Stimulated activated CD8-positive, alpha-beta memory T cell treated with anti-CD3 and anti-CD28 coated beads, Interleukin-7, amount 100 ng/mL, for 4 hours (primary cell): ENCODE data around the gene CDX1.

Experiments
- DNase-seq, 2 donors: peaks; one replicate each; pipeline ENCODE4 v3.0.0-alpha.2; 2020; ENCODE audit warnings: low read depth in 2 of 2

Gene CDX1

GRCh38 chr5:150163035-150163434 lies 3.5 kb upstream of the CDX1 start:
- no peak for DNase-seq

GRCh38 chr5:150163547-150164059 lies 3.0 kb upstream of the CDX1 start:
- no peak for DNase-seq

- DNase-seq = no peak
Measured at GRCh38 chr5:150164211-150164980, 2.2 kb upstream of the CDX1 start.

GRCh38 chr5:150166037-150166649 lies 435 bp upstream of the CDX1 start:
- DNase-seq = no peak

GRCh38 chr5:150167512-150167850 lies 903 bp downstream of the CDX1 start:
- DNase-seq = no peak

GRCh38 chr5:150167908-150168307 lies 1.3 kb downstream of the CDX1 start:
- DNase-seq = no peak

GRCh38 chr5:150168864-150169263 lies 2.3 kb downstream of the CDX1 start:
- DNase-seq = no peak

GRCh38 chr5:150172145-150172544 lies 5.6 kb downstream of the CDX1 start:
- no peak for DNase-seq

GRCh38 chr5:150172556-150172955 lies 6.0 kb downstream of the CDX1 start:
- no peak for DNase-seq

GRCh38 chr5:150173161-150173560 lies 6.6 kb downstream of the CDX1 start:
- DNase-seq = no peak

- no peak for DNase-seq
Measured at GRCh38 chr5:150174285-150174684, 7.7 kb downstream of the CDX1 start.

- DNase-seq = no peak
Measured at GRCh38 chr5:150175076-150175475, 8.5 kb downstream of the CDX1 start.

- no peak for DNase-seq
Measured at GRCh38 chr5:150175536-150175935, 9.0 kb downstream of the CDX1 start.

- no peak for DNase-seq
Measured at GRCh38 chr5:150176745-150177477, 10.3 kb downstream of the CDX1 start.

GRCh38 chr5:150177721-150178120 lies 11.1 kb downstream of the CDX1 start:
- no peak for DNase-seq

GRCh38 chr5:150178262-150178661 lies 11.7 kb downstream of the CDX1 start:
- no peak for DNase-seq

- DNase-seq = no peak
Measured at GRCh38 chr5:150179019-150179620, 12.5 kb downstream of the CDX1 start.

GRCh38 chr5:150180241-150181026 lies 13.9 kb downstream of the CDX1 start:
- DNase-seq = no peak

- no peak for DNase-seq
Measured at GRCh38 chr5:150181027-150181426, 14.4 kb downstream of the CDX1 start.

- no peak for DNase-seq
Measured at GRCh38 chr5:150181766-150182545, 15.4 kb downstream of the CDX1 start.

GRCh38 chr5:150182774-150183173 lies 16.2 kb downstream of the CDX1 start:
- no peak for DNase-seq
